HUES64 (cell line): ENCODE data around the gene GLIS2.

Experiments used
- H3K27ac ChIP-seq: 2 replicates; pipeline ENCODE4 v1.7.0; 2013; ENCODE audit warnings: low read depth, low read length, inconsistent platforms
- H3K27me3 ChIP-seq: 2 replicates; pipeline ENCODE4 v1.6.1; 2013; ENCODE audit warnings: mild to moderate bottlenecking, low read length; ENCODE audit not compliant: insufficient read depth
- H3K36me3 ChIP-seq: 2 replicates; pipeline ENCODE4 v1.6.1; 2013; ENCODE audit warnings: mild to moderate bottlenecking, low read length; ENCODE audit not compliant: insufficient read depth
- H3K4me1 ChIP-seq: 2 replicates; pipeline ENCODE4 v1.6.1; 2013; ENCODE audit warnings: mild to moderate bottlenecking, low read length, moderate library complexity; ENCODE audit not compliant: insufficient read depth
- H3K4me3 ChIP-seq: 2 replicates; pipeline ENCODE4 v1.5.1; 2013; ENCODE audit warnings: mild to moderate bottlenecking, low read length, moderate library complexity
- H3K9ac ChIP-seq: 2 replicates; pipeline ENCODE4 v1.6.1; 2013; ENCODE audit warnings: mild to moderate bottlenecking, low read depth, low read length
- H3K9me3 ChIP-seq: 2 replicates; pipeline ENCODE4 v1.6.1; 2013; ENCODE audit warnings: low read depth, low read length; ENCODE audit not compliant: insufficient read depth
- WGBS: fragments of 150-250, 120-280 bp; methylation state at CpG from one replicate; pipeline ENCODE4 v1.1.7; 2013; ENCODE audit warnings: missing lambda C conversion rate; 5-methylcytosine and 5-hydroxymethylcytosine counted together

The GLIS2 gene

GRCh38 chr16:4382795-4383357 is 67.0 kb downstream of the GLIS2 start:
- 96% methylated on average over 21 of the region's 21 CpGs for WGBS
- no peak overlapping the region for H3K4me3 ChIP-seq
- H3K4me1 ChIP-seq, result peaks cover 1% of the 10 kb centered on the region
- H3K27ac ChIP-seq, result no peak overlapping the region
- no peak overlapping the region for H3K9ac ChIP-seq
- H3K9me3 ChIP-seq, result no peaks in the 10 kb centered on the region
- H3K36me3 ChIP-seq, result peaks cover 4% of the 10 kb centered on the region; the same call in 1 of the 2 replicates
- H3K27me3 ChIP-seq, result no peaks in the 10 kb centered on the region

GRCh38 chr16:4383591-4384444 is 68.0 kb downstream of the GLIS2 start:
- peaks cover 2% of the 10 kb centered on the region for H3K4me1 ChIP-seq
- H3K4me3 ChIP-seq, result no peak overlapping the region
- H3K27ac ChIP-seq, result no peak overlapping the region

GRCh38 chr16:4384509-4384942 is 68.7 kb downstream of the GLIS2 start:
- 86% methylated on average over 20 of the region's 20 CpGs for WGBS
- H3K9me3 ChIP-seq, result no peaks in the 10 kb centered on the region
- no peak overlapping the region; the same call in 1 of the 2 replicates for H3K27ac ChIP-seq
- peaks cover 9% of the 10 kb centered on the region; the same call in 1 of the 2 replicates for H3K4me1 ChIP-seq
- peaks cover 4% of the 10 kb centered on the region; the same call in 1 of the 2 replicates for H3K36me3 ChIP-seq
- no peak overlapping the region for H3K4me3 ChIP-seq
- H3K9ac ChIP-seq, result no peak overlapping the region
- no peaks in the 10 kb centered on the region for H3K27me3 ChIP-seq

More at GRCh38 chr16:4383591-4384444, 68.0 kb downstream of the GLIS2 start:
- Histone ChIP-seq H3K27me3 (no peaks in the 10 kb centered on the region), H3K9me3 (no peaks in the 10 kb centered on the region), H3K36me3 (peaks cover 4% of the 10 kb centered on the region; the same call in 1 of the 2 replicates), H3K9ac (no peak overlapping the region; the same call in 1 of the 2 replicates)
- WGBS, result 92% methylated on average over 12 of the region's 12 CpGs

GRCh38 chr16:4385066-4385788 is 69.4 kb downstream of the GLIS2 start:
- Histone ChIP-seq H3K4me1 (peaks cover 15% of the 10 kb centered on the region), H3K27ac (no peak overlapping the region), H3K4me3 (no peak overlapping the region), H3K9ac (no peak overlapping the region), H3K36me3 (peaks cover 4% of the 10 kb centered on the region; the same call in 1 of the 2 replicates), H3K27me3 (no peaks in the 10 kb centered on the region), H3K9me3 (no peaks in the 10 kb centered on the region)
- 88% methylated on average over 17 of the region's 20 CpGs for WGBS

- Histone ChIP-seq H3K9me3 (no peaks in the 10 kb centered on the region), H3K27ac (no peak overlapping the region), H3K4me1 (peaks cover 19% of the 10 kb centered on the region), H3K36me3 (peaks cover 4% of the 10 kb centered on the region; the same call in 1 of the 2 replicates), H3K27me3 (no peaks in the 10 kb centered on the region), H3K9ac (no peak overlapping the region), H3K4me3 (no peak overlapping the region)
- WGBS, result 96% methylated on average over 11 of the region's 11 CpGs
Measured at GRCh38 chr16:4385789-4386450, 70.1 kb downstream of the GLIS2 start.

GRCh38 chr16:4386451-4386805 is 70.6 kb downstream of the GLIS2 start:
- Histone ChIP-seq H3K9me3 (no peaks in the 10 kb centered on the region), H3K4me1 (peaks cover 20% of the 10 kb centered on the region), H3K9ac (no peak overlapping the region), H3K27me3 (no peaks in the 10 kb centered on the region), H3K36me3 (peaks cover 4% of the 10 kb centered on the region; the same call in 1 of the 2 replicates), H3K27ac (no peak overlapping the region), H3K4me3 (no peak overlapping the region)
- WGBS, result 87% methylated on average over 8 of the region's 8 CpGs

GRCh38 chr16:4386951-4387565 is 71.2 kb downstream of the GLIS2 start:
- peaks cover 26% of the 10 kb centered on the region for H3K4me1 ChIP-seq
- peaks cover 4% of the 10 kb centered on the region; the same call in 1 of the 2 replicates for H3K36me3 ChIP-seq
- H3K4me3 ChIP-seq, result no peak overlapping the region
- H3K9ac ChIP-seq, result no peak overlapping the region
- WGBS, result 91% methylated on average over 10 of the region's 10 CpGs
- no peaks in the 10 kb centered on the region for H3K9me3 ChIP-seq
- no peaks in the 10 kb centered on the region for H3K27me3 ChIP-seq
- no peak overlapping the region for H3K27ac ChIP-seq

- 93% methylated on average over 20 of the region's 20 CpGs for WGBS
- peak overlapping the region; percentile 27; the same call in 1 of the 2 replicates for H3K27ac ChIP-seq
- peaks cover 32% of the 10 kb centered on the region for H3K4me1 ChIP-seq
- no peaks in the 10 kb centered on the region for H3K9me3 ChIP-seq
- peaks cover 3% of the 10 kb centered on the region; the same call in 1 of the 2 replicates for H3K36me3 ChIP-seq
- H3K9ac ChIP-seq, result no peak overlapping the region
- no peak overlapping the region for H3K4me3 ChIP-seq
- no peaks in the 10 kb centered on the region for H3K27me3 ChIP-seq
Measured at GRCh38 chr16:4387781-4388180, 71.9 kb downstream of the GLIS2 start.

GRCh38 chr16:4388271-4389021 is 72.6 kb downstream of the GLIS2 start:
- Histone ChIP-seq H3K9me3 (no peaks in the 10 kb centered on the region), H3K4me1 (peaks cover 38% of the 10 kb centered on the region), H3K27ac (peak overlapping the region; percentile 41), H3K27me3 (no peaks in the 10 kb centered on the region), H3K36me3 (no peaks in the 10 kb centered on the region), H3K9ac (0 out of 2 replicates have a peak overlapping the region, but pooled peaks have one; percentile 7), H3K4me3 (no peak overlapping the region)
- WGBS, result 74% methylated on average over 19 of the region's 19 CpGs
